C4-2B (cell line): ENCODE data around the gene LIPC.

ENCODE experiments used
- H3K27ac ChIP-seq: fragments of 450-650 bp; 2 replicates; pipeline ENCODE4 v1.5.1; 2017
- ZFX ChIP-seq: fragments of 450-650 bp; IDR thresholded peaks from 2 replicates; pipeline ENCODE4 v1.6.1; 2017
- TF ChIP-seq, protein P1 (sequence below): fragments of 450-650 bp; conservative IDR thresholded peaks from 2 replicates; pipeline ENCODE4 v1.5.1; 2017; ENCODE audit warnings: mild to moderate bottlenecking

Gene LIPC

DNA sequence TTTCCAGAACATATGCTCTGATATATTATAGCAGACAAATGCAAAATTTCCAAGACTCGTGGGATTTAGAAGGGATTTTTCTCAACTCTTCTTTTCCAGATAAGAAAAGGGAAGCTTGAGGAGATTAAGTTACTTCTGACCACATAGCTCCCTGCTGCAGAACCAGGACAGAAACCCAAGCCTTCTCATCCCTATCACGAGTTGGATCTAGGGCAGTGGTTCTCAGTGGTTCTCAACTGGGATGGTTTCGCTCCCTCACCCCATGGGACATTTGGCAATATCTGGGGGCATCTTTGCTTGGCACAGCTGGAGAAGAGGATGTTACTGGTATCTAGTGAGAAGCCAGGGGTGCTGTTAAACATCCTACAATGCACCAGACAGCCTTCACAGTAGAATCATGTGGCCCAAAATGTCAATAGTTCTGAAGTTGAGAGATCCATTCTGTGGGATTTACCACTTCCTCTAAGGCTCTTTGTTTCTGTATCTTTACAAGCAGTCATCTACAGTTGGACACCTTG, 64.2 kb downstream of the LIPC start:
- no peak overlapping the region for H3K27ac ChIP-seq
- no peak for TF ChIP-seq ZFX
- TF ChIP-seq, protein P1, sequence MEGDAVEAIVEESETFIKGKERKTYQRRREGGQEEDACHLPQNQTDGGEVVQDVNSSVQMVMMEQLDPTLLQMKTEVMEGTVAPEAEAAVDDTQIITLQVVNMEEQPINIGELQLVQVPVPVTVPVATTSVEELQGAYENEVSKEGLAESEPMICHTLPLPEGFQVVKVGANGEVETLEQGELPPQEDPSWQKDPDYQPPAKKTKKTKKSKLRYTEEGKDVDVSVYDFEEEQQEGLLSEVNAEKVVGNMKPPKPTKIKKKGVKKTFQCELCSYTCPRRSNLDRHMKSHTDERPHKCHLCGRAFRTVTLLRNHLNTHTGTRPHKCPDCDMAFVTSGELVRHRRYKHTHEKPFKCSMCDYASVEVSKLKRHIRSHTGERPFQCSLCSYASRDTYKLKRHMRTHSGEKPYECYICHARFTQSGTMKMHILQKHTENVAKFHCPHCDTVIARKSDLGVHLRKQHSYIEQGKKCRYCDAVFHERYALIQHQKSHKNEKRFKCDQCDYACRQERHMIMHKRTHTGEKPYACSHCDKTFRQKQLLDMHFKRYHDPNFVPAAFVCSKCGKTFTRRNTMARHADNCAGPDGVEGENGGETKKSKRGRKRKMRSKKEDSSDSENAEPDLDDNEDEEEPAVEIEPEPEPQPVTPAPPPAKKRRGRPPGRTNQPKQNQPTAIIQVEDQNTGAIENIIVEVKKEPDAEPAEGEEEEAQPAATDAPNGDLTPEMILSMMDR = no peak

DNA sequence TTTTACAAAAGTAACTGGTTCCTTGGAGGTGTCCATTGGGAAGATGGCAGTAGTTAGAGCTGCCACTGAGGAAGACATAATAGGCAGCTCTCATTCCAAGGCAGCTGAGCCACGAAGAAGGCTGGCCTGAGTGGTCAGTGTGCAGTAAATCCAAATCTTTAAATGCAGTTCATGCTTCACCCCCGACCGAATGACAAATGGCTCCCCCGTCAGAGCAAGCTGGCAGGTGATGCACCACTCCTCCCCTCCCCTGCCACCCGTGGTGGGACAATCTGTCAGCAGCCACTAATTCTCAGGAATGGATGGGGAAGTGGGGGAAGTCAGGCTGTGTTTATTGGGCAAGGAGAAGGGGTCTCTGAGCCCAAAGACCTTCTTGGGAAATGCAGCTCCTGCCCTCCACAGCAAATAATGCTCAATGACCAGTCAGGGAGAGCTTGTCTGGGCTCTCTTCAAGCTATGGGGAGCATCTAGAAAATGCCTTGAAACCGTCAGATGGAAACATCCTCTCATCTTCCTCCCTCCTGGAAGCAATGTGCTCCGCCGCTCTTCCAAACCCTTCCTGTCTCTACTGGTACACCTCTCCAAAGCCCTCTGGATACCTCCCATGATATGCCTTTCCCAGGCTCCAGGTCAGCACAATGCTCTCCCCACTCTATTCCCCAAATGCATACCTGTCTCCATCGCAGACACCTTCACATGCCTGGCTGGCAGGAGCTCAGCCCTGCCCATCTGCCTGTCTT, 65.4 kb downstream of the LIPC start:
- TF ChIP-seq ZFX = no peak
- TF ChIP-seq, protein P1 = no peak
- no peak overlapping the region for H3K27ac ChIP-seq

DNA sequence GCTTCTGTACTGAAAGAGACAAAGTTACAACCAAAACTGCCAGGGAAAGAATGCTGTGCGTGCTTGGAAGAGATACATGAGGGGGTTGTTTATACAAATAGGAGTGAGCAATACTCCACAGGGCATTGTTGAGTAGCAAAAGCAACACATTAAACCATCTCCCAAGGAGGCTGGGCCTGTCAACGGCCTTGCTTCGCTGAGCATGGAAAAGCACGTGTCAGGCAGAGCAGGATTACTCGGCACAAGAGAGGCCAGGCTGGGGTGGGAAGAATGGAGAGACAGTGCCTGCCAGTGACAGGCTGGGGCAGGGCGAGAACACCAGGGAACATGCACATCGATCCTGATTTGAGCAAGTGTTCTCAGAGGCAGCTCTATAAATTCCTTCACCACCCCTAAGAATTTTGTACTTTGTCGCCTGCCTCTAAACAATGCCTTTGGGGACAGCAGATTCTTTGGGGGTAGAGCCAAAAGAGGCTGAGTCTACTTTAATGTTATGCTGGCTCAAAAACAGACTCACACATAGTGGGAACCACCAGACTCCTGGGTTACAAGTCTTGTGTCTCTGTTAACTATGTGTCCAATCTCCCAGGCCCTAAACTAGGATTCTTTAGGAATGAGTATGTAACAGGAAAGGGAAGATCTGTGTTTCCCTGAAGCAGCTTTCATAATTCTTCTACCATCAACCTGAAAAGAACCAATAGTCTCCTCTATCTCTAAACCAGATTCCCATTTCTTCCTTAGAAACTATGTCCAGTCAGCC, 67.2 kb downstream of the LIPC start:
- no peak overlapping the region for H3K27ac ChIP-seq
- TF ChIP-seq ZFX = no peak
- TF ChIP-seq, protein P1 = no peak

DNA sequence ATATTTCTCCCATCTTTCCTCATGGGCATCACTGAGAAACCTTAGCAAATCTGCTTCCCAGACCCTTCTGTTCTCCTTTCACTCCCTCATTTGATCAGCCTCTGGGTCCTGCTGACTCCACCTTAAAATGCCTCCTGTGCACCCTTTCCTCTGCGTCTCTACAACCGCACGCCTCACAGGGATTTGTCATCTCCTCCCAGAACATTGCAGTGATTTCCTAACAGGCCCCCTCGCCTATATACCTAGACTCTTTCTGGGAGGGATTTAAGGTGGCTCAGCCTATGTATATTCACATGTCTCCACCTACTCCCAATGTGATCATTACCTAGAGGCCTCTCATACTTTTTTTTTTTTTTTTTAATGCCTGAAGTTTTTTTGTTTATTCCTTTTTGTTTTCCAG, 69.2 kb downstream of the LIPC start:
- H3K27ac ChIP-seq = no peak overlapping the region
- TF ChIP-seq, protein P1 = no peak
- no peak for TF ChIP-seq ZFX

DNA sequence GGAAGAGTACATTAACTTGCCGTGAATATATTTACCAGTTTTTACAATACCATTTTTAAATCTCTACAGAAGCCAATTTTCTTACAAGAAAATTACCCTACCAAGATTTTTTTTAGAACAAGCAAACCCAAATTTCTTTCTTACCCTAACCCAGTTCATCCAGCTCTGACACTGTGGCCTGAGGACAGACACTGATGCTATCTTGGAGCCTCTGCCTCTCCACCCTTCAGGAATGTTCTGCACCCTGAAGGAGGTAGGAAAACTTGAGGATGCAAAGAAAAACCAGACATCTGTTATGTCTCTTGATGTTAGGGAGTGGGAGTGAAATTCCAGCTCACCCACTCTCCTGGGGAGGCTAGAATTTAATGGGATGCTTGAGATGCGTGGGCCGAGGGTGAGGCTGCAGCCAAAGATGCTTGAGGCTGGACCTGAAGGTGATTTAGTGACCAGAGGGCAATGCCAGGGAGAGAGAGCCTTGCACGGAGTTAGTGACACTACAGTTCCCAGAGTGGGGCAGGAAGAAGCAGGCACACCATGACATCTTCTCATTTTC, 69.9 kb downstream of the LIPC start:
- no peak overlapping the region for H3K27ac ChIP-seq
- no peak for TF ChIP-seq ZFX
- TF ChIP-seq, protein P1 = no peak

DNA sequence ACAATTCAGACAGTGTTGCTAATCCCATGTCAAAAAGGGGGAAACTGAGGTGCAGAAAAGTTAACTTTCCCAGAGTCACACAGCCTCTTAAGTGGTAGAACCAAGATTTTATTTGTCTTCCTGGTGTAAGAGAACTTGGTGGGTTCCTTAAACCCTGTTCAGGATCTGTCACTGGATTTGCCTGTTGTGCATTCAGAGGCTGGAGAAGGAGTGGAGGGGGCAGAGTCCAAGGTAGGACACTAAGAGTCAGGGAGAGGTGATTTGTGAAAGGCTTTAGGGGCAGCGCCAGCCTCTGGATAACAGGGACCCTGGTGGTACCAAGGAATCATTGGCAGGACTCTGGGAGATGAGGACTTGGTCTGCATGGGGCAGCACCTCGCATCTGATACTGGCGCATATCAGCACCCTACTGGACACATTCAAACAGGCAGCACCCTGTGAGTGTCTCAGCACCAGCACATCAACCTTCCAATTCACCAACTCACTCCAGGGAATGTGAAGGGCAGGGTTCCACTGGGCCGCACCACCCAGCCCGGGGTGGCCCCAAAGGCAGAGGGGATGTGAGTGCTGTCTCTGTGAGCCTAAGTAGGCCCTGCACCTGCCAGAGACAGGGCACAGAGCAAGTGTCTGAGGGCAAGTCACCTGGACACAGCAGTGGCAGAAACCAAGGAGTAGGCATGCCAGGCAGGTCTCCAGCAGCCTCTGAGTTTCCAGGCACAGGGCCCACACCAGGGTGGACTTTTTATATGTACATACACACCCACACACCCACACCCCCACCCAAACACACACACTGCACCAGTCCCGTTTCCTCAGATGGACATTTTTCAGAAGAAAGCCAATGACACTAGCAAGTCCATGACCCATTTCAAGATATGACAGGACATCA, 71.6 kb downstream of the LIPC start:
- H3K27ac ChIP-seq = no peak overlapping the region
- TF ChIP-seq ZFX = no peak
- TF ChIP-seq, protein P1 = no peak
